IPS DF 4.7 (cell line): ENCODE measurements around the gene PAQR7.

Source experiments
- DNase-seq: peaks from one replicate; pipeline ENCODE4 v3.0.0-alpha.2; 2013; ENCODE audit warnings: low spot score; ENCODE audit errors: extremely low read depth

Gene PAQR7, protein sequence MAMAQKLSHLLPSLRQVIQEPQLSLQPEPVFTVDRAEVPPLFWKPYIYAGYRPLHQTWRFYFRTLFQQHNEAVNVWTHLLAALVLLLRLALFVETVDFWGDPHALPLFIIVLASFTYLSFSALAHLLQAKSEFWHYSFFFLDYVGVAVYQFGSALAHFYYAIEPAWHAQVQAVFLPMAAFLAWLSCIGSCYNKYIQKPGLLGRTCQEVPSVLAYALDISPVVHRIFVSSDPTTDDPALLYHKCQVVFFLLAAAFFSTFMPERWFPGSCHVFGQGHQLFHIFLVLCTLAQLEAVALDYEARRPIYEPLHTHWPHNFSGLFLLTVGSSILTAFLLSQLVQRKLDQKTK

DNA sequence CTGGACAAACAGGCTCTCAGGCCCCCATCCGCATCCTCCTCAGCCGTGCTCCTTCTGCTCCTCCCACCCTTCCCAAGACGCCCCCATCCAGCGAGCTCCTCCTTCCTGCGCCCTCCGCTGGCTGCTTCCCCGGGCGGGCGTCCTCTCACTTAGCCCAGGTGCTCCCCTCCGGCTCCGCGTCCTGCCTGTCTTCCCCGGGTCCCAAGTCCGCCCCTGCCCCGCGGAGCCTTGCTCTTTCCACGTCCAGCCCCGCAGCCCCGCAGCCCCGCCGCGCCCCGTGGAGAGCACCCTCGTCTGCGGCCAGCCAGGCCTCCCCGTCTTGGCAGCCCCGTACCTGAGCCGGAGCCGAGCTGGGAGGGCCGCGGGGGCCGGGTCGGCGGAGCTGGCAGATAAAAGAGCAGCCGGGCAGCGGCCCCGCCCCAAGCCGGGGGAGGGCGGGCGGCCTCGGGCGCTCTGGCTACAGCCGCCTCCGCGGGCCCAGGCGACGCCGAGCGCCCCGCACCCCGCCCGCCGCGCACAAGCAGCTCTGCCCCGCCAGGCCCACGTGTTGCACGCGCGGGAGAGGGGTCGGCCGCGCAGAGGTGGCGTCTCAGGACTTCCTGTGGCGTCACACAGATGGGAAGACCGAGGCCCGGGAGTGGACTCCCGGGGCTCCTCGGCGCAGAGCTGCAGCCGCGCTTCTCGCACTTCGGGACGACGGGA lies at the start of gene PAQR7:
Gene PAQR7 (minus strand): TSS at position 555 of the 702 bp plus-strand sequence. CDS start 11,869 bp downstream, outside the sequence.
- DNase-seq: no peak

DNA sequence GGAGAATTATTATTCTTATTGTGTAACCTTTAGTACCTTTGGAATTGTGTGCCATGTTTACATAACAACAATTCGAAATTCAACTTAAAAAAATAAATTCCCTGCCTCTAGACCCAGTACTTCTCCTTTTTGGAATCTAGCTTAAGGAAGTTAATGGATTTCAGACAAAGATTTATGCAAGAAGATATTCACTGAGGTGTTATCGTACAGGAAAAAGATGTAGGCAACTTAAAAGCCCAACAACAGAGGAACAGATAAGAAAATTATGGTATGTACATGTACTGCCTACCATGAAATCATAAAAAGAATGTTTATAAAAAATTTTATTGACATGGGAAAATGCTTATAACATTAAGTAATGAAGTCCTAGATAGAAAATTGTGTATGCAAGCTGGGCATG lies 48.9 kb upstream of the PAQR7 start:
- no peak for DNase-seq

DNA sequence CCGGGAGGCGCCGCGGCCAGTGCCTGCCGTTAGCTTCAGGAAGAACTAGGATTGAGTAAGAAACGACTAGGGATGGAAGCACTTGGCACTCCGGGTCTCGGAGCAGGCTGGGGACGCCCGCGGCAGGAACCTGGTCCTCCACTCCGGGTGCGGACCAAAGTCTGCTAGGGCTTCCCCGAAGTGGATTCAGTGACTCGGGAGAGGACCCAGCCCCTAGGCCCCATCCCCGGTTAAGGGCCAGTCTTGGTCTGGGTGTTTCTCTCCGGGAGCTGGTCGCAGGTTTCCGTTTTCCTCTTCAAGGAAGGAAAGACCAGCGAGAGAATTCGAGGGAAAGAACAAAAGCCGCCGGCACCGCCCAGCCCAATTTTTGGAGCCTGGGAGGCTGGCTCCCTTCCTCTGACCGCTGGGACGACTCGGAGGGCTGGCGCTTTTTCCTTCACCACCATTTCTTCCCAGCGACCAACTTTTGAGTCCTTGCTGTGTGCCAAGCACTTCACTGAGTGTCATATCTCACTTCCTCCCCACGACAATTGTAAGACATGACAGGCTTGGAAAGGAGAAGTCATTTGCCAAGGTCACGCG lies 47.6 kb upstream of the PAQR7 start:
- DNase-seq: no peak

DNA sequence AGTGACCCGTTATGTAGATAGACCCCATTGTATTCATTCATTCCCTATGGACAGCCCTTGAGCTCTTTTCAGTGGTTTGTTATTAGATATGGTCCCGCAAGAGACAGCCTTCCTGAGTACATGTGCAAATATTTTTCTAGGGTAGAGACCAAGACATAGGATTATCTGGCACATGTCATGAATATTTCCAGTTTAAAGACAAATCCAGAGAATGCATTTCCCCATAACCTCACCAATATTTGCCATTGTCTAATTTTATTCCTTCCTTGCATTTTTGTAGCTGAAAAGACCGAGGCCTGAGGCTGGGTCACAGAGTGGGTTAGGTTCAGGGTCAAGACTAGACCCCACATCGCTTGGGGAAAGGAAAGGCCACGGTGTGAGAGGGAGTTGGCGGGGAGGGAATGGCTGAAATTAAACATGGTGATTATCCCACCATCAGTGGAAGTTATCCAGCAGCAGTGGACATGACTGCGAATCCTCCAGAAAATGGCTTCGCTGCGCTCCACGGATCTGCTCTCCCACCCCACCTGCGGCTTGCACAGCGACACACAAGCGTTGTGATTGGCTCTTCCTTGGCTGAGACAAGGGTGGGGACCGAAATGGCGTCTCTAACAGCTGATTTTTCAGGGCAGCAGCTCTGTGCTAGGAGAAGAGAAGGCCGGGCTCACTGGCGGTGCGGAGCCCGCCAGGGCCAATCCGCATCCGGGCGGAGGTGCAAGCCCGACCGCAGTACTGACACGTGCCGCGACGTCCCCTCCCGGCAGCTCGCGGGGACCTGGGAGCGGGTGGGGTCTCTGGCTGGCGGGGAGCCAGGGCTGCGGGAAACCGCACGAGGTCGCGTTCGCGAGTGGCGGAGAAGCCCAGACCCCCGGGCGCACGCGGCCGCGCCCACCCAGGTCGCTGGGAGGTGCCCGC lies 46.8 kb upstream of the PAQR7 start:
- no peak for DNase-seq

DNA sequence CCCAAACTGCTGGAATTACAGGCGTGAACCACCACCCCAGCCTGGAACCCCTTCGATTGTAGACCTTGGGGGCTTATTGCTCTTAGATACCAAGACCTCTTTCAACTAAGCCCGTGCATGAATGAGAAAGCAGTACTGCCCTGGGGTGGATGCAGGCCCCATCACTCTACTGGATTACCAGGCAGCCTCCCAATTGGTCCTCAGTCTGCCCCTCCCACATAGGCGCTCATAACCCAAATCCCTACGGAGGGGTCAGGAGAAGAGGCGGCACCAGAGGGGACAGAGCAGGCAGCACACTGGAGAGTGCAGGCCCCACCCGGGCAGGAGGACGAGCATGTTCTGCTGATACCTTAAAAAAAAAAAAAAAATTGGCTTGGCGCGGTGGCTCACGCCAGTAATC lies 43.1 kb upstream of the PAQR7 start:
- no peak for DNase-seq

DNA sequence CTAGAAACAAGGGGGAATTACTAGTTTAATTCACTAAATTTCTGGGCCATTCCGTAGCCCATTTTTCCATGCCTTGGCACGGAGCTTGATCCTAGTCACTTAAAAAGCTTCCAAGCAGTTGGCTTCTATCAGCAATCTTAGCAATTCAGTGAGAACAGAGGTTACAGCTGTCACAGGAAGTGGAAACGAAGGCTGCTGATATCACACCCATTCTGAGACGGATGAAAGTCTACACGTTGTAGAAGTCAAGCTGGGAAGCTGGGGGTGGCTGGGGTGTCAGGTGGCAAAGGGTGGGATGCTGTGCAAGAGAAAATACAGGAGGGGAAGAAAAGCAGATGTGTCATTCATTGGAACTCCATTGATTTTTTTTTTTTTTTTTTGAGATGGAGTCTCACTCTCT lies 42.5 kb upstream of the PAQR7 start:
- DNase-seq: no peak

DNA sequence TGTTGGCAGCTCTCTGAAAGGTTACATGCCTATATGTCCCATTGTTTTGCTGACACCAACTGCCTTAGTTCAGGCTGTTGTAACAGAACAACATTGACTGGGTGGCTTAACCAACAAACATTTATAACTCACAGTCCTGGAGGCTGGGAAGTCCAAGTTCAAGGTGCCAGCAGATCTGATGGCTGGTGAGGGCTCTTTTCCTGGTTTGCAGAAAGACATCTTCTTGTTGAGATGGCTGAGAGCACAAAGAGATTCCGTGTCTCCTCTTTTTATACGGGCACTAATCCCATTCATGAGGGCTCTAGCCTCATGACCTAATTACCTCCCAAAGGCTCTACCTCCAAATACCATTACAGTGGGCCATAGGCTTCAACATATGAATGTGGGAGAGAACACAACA lies 41.0 kb upstream of the PAQR7 start:
- DNase-seq: no peak

DNA sequence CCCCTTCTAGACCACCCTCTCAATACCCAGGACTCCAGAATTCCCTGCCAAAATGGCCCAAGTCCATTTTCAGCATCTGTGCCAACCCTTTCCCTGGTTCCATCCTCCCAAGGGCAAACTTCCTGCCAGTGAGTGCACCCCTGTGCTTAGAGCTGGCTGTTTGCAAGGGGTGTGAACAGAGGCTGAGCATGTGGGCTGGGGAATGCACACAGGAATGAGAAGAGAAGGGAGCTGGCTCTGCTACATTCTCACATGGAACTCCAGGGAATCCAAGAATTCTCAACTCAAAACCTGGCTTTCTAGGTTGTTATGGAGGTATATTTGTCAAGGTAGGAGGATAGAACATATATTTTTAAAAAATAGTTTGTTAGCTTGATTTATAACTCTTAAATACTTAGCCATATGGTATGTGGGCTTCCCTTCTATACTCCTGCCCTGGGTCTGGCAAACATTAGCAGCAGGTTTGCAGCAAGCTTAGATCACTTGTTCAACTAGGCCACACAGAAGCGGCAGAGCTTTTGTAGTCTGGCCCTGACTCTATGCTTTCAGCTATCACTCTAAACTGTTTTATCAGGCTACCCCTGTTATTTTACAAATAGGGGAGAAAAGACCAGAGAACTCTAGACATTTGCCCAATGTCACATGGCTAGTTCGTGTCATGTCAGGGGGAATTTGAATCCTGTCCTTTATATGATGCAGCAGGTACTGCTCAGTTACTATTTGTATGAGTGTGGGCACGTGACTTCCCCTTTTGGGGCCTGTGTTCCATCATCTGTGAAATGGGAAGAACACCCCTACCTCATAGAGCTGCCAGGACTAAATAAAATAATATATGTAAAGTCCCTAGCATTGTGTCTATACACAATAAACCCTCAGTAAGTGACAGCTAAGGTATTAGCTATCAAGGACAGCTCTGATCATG lies 38.8 kb upstream of the PAQR7 start:
- no peak for DNase-seq

DNA sequence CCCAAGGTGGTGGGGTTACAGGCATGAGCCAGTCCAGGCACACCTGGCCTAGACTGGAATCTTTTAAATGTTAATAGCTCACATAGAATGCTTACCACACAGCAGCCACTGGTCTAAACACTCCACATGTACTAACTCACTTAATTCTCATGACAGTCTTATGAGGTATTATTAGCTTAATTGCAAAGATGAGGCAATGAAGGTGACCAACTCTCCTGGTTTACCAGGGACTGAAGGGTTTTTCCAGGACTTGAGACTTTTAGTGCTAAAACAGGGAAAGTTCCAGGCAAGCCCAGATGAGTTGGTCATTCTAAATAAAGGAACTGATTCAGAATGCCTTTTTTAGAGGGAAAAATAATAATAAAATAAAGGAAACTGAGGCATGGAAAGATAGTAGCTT lies 37.7 kb upstream of the PAQR7 start:
- DNase-seq: no peak

DNA sequence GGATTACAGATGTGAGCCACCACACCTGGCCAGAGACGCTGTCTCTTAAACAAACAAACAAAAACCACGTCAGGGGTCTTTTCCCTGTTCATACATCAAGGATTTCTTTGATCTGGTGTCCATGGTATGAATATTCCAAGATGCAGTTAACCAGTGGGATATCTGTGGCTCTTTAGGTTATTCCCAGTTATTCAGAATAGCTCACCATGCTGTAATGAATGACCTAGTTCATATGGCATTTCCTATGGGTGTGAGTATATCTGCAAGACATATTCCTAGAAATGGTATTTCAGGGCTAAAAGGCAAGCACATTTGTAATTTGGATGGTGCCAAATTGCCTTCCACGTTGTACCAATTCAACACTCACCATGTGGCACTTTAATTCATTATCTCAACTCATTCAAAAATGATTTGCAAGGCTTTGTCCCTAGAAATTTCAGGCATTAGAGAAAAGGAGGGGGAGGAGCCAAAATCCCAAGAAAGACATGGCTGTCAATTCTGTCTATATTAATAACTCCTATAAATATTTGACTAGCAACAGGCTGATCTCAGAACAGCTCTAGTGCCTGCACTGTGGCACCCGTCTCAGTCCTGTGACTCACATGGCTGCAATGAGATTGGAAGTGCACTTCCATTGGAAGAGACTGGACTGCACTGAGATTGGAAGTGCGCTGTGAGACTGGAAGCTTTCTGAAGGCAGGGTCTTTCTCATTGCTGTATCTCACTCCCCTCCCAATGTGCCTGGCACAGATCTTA lies 36.7 kb upstream of the PAQR7 start:
- no peak for DNase-seq

DNA sequence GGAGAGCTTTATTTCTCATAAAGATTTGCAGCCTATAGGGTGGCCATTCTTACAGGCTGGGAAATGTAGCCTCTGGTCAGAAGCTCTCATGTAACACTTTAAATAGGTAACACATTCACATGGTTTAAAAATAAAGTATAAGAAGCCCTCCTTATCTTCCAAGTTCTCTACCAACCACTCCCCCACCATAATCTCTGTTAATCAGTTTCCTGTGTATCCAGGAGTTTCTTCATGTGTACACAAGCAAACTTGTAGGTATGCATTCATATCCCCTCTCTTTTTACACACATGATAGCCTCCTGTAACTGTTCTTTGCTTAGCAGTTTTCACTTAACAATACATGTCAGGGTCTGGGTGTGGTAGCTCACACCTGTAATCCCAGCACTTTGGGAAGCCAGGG lies 35.7 kb upstream of the PAQR7 start:
- DNase-seq: no peak

DNA sequence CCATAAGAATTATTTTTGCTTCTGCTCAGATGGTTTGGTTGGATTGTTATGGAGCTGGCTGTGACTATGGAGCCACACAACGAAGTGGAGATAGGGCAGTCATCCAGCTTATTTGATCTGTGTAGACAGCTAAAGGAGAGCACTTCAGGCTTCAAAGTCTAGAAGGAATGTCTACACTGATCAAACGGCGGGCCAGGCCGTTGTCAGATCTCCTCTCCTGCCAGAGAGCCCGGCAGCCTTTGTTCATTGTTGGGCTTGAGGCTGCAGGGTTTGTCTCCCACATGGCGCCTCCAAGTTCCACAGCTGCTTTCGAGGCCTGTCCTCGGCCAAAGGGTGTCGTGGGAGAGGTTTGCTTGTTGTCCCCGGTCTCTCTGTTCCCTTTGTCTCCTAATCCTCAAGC lies 33.5 kb upstream of the PAQR7 start:
- no peak for DNase-seq

DNA sequence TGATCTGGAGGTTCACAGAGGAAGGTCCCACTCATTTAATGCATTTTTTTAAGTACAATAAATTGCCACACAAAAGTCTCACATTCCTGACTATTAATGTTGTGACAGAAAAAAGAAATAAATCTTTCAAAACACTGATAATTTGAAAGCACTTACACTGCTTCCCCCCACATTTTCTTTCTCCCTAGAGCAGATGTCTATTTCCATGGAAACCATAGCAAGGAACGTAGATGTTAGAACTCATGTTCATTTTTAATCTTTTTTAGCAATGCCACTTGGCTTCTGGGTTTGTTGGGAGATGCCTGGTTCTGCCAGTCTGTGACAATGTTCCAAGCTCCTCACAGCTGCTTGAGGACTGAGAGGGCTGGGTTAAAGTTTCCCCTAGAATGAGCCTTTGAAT lies 32.7 kb upstream of the PAQR7 start:
- no peak for DNase-seq

DNA sequence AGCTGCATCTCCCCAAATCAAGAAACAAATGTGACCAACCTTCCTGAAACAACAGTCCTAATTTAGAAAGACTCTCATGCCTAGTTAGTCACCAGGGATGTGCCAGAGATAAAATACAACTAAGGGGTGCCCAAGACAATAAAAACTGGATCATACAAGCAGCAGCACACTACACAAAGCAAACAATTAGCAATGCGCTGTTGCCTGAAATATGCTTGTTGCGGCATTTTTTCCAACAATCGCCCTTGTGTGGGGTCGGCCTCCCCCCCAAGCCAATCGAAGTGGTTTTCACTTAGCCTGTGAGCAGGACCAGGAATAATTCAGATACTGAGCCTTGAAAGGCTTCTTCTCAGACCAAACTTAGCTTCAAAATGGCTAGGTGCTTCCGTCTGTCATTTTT lies 32.1 kb upstream of the PAQR7 start:
- no peak for DNase-seq

DNA sequence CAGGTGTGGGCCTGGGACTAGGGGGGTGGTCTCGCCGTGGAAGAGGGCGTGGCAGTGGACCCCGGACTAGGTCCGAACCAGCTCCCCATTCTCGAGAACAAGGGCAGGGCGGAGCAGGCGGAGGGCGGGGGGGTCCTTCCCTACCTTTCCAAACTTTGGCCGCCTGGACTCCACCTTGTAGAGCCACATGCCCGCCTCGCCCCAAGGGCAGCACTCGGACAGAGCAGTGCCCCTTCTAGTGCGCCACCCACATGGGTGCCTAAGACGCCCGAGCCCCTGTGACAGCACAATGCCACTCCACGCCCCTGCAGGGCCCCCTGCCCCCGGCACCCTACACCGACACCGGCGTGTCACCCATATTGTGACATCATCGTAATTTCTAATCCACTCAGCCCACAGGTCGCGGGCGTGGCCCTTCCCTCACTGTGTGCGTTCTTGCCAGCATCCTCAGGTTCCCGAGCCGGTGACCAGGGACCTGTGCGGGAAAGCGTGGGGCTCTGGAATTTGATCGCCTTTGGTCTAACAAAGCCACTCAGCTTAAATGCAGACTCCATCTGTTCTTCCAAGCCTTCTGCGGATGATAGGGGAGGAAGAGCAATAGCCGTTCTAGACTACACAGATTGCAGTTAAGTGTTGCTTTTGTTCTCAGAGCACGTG lies 31.3 kb upstream of the PAQR7 start:
- DNase-seq: no peak

DNA sequence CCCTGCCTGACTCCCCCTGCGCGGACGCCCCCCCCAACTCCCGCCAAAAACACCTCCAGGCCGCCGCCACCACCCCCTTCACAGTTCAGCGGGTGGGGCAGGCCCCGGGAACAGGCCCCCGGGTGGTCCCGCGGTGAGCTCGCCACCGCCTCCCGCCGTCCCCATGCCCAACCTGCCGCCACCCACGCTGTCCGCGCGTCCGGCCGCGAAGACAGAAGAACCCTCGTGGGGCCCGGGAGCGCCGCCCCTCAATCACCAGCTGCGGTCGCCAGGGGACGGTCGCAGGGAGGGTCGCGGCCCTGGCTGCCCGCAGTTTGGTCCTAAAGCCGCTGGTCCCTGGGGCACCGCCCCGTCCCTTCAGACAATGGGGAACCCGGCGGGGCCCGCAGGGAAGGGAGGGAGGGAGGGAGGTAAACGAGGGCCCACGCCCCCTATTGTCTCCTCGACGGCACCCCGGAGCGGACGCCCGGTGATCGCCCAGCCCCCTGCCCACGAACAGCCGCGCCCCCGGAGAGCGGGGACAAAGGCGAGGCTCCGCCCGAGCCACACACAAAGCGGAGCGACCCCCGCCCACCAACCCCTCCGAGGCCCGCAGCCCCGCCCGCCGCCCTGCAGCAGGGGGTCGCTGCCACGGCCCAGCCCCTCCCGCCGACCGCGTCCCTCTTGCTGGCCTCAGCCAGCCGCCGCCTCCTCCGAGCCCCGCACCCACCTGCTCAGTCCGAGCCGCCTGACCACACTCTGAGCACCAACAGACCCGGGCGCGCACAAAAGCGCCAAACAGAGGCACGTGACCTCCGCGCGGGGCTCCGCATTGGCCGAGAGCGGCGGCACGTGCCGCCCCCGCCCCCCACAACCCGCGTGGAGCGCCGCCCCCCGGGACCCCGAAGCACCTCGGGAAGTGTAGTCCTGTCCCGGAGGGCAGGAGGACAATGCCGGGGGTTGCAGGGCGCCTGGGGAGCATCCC lies 30.5 kb upstream of the PAQR7 start, which contains the start of gene STMN1:
Gene STMN1 (minus strand): TSS at position 740 of the 964 bp plus-strand sequence. CDS start 1,743 bp downstream, outside the sequence.
- DNase-seq: no peak

DNA sequence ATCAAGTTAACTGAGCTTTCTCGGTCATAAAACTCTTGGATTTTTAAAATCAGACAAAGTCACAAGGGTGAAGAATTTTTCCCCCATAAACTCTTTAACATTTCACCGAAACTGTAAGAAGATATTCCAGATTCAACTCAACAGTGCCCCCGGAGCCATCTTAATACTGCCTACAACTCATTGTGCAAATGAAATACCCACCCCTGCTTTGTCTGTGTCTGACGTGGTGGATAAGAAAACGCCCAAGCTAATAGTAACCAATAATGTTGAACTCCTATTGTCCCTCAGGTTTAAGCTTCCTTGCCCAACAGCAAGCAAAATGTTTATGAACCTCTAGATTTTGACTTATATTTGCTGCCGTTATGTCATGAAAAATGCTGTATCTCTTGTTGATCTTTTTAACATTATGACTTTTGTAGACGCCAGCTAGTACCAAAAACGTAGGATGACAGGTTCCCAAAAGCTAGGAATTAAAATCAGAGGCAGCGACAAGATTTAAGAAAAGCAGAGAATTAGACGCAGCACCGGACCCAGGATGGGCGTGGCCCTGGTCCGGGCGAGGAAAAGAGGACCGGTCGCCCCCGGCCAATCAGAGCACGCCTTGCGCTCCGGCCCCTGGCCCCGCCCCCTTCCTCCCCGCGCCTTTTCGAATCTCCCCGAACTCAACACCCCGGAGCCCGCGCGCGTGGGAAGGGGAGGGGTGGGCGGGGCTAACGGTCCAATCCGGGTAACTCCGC lies 29.6 kb upstream of the PAQR7 start:
- DNase-seq: no peak
